Measurements from ENCODE around the gene MKRN2. TPM values are rescaled to one million over a fixed set of nuclear protein-coding genes. Genes with fewer than 3 reads are reported as not detected.

The MKRN2 gene
- total and polyA plus RNA-seq, 2 donors (not counting 3 experiments of a cell fraction or from before 2014, with no cell fraction given): 27.3 to 29.9 TPM

DNA sequence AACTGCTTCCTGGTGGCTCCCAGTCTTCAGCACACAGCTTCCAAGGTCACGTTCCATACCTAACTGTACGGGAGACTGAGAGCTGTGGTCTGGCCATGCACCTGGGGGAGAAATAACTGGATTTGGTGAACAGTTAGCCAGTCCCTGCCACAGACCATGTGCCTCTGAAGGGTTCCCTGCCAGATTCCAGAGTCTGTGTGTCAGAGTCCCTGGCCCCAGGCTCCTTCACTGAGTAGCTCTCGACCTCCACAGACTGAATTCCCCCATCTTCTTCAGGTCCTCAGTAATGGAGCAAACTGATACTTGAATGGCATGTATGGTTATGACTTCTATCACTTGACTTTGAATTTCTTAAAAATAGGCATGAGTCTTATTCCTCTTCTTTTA is 29.1 kb upstream of the MKRN2 start:
- intact Hi-C loops (cut with micrococcal nuclease): no loop called here
- Histone ChIP-seq H3K79me2 (ENCODE audit: control insufficient read depth, insufficient read depth, low read length) (no peaks in the 10 kb centered on the region), H3K9me1 (replicated peaks; ENCODE audit: control insufficient read depth, extremely low read depth, insufficient read depth, low read length) (no peaks in the 10 kb centered on the region), H4K20me1 (replicated peaks; ENCODE audit: control insufficient read depth, extremely low read depth, insufficient read depth, low read length) (no peaks in the 10 kb centered on the region), H3K4me1 (ENCODE audit: control insufficient read depth, extremely low read depth, insufficient read depth, low read length) (no peaks in the 10 kb centered on the region), H3K9ac (replicated peaks; ENCODE audit: extremely low read depth, insufficient read depth, low read length) (no peak overlapping the region), H3K4me3 (replicated peaks in 1 of 3; ENCODE audit: insufficient read depth in 1 of 3, low read depth in 1 of 3, low read length in 3 of 3) (no peak overlapping the region), H2AFZ (ENCODE audit: low read depth, low read length) (no peak overlapping the region), H3K36me3 (ENCODE audit: control insufficient read depth in 2 of 2, extremely low read depth in 1 of 2, insufficient read depth in 2 of 2, low read length in 2 of 2) (peaks cover 5% of the 10 kb centered on the region in 2 experiments), H3K4me2 (ENCODE audit: insufficient read depth, low read length) (no peak overlapping the region), H3K27ac (ENCODE audit: insufficient read depth, low read depth, low read length) (no peak overlapping the region), H3K9me3 (replicated peaks; ENCODE audit: control insufficient read depth, insufficient read depth, low read length) (no peaks in the 10 kb centered on the region), H3K27me3 (ENCODE audit: control insufficient read depth in 2 of 2, insufficient read depth in 2 of 2, low read length in 2 of 2) (no peaks in the 10 kb centered on the region)
- no peak for DNase-seq (ENCODE audit: low read depth, low spot score)
- BruUV-seq (replicated peaks): no TSS peak
- FAIRE-seq: no peak
- dilution Hi-C loops (cut with MboI; ENCODE audit: extremely low pct_ligation_motif_present, low sequenced_read_pairs): no loop called here
- ChIA-PET CTCF (no interaction called here), POLR2A (no interaction called here)
- no peak for TF ChIP-seq JUN (IDR thresholded peaks at IDR 0.05; ENCODE audit: borderline replicate concordance, insufficient read depth, insufficient read length, low read depth)
- no peak for TF ChIP-seq EZH2 (IDR thresholded peaks at IDR 0.05; ENCODE audit: borderline replicate concordance, low read depth, low read length, severe bottlenecking)
- no peak for TF ChIP-seq FOS (IDR thresholded peaks at IDR 0.05; ENCODE audit: borderline replicate concordance, insufficient read depth, low read length)
- TF ChIP-seq MYC (IDR thresholded peaks at IDR 0.05; ENCODE audit: low read depth, low read length): no peak
- no peak for TF ChIP-seq POLR2A (IDR thresholded peaks at IDR 0.05; ENCODE audit: low read depth, low read length)
- no peak for TF ChIP-seq POLR2AphosphoS5 (IDR thresholded peaks at IDR 0.05; ENCODE audit: insufficient read depth, low read depth, low read length)
- TF ChIP-seq, protein P1, sequence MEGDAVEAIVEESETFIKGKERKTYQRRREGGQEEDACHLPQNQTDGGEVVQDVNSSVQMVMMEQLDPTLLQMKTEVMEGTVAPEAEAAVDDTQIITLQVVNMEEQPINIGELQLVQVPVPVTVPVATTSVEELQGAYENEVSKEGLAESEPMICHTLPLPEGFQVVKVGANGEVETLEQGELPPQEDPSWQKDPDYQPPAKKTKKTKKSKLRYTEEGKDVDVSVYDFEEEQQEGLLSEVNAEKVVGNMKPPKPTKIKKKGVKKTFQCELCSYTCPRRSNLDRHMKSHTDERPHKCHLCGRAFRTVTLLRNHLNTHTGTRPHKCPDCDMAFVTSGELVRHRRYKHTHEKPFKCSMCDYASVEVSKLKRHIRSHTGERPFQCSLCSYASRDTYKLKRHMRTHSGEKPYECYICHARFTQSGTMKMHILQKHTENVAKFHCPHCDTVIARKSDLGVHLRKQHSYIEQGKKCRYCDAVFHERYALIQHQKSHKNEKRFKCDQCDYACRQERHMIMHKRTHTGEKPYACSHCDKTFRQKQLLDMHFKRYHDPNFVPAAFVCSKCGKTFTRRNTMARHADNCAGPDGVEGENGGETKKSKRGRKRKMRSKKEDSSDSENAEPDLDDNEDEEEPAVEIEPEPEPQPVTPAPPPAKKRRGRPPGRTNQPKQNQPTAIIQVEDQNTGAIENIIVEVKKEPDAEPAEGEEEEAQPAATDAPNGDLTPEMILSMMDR (IDR thresholded peaks at IDR 0.05; ENCODE audit: extremely low read depth in 1 of 2, insufficient read depth in 1 of 2, low read depth in 1 of 2, low read length in 2 of 2): no peak
- TF ChIP-seq GATA2 (IDR thresholded peaks at IDR 0.05; ENCODE audit: insufficient read depth, insufficient read length, low read depth, low read length): no peak
- TF ChIP-seq, protein P2, sequence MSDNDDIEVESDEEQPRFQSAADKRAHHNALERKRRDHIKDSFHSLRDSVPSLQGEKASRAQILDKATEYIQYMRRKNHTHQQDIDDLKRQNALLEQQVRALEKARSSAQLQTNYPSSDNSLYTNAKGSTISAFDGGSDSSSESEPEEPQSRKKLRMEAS (IDR thresholded peaks at IDR 0.05; ENCODE audit: insufficient read depth, insufficient read length): no peak

All from endothelial cell of umbilical vein (primary cell).